ENCODE measurements around the gene ZNF532. TPM values are rescaled to one million over a fixed set of nuclear protein-coding genes. Genes with fewer than 3 reads are reported as not detected.
A peak's percentile ranks its signal among the peaks of the same experiment; 100 is the strongest.

The ZNF532 gene
- total and polyA plus RNA-seq, 8 donors, result 56.2 to 153 (median 142) TPM

DNA sequence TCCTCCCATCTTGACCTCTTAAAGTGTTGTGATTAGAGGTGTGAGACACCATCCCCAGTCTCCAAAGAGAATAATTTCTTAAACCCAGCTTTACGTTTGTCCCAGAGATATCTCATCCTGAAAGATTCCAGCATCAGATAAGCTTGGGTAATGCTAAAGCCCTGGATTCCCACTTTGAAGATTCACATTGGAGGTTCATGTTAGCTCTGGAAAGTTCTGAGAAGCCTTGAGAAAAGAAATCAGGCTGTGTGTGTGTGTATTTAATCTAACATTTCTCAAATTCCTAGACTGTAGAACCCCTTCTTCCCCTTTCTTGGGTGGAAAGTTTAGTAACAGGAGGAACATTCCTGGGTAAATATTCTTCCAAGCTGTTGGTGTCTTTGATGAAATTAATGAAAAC is 18.0 kb downstream of the ZNF532 start:
- TF ChIP-seq, protein P1, sequence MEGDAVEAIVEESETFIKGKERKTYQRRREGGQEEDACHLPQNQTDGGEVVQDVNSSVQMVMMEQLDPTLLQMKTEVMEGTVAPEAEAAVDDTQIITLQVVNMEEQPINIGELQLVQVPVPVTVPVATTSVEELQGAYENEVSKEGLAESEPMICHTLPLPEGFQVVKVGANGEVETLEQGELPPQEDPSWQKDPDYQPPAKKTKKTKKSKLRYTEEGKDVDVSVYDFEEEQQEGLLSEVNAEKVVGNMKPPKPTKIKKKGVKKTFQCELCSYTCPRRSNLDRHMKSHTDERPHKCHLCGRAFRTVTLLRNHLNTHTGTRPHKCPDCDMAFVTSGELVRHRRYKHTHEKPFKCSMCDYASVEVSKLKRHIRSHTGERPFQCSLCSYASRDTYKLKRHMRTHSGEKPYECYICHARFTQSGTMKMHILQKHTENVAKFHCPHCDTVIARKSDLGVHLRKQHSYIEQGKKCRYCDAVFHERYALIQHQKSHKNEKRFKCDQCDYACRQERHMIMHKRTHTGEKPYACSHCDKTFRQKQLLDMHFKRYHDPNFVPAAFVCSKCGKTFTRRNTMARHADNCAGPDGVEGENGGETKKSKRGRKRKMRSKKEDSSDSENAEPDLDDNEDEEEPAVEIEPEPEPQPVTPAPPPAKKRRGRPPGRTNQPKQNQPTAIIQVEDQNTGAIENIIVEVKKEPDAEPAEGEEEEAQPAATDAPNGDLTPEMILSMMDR (IDR thresholded peaks at IDR 0.05), result no peak
- Histone ChIP-seq H3K27me3 (no peaks in the 10 kb centered on the region), H3K9me3 (no peaks in the 10 kb centered on the region), H3K36me3 (peaks cover 0 to 11% of the 10 kb centered on the region in 2 donors), H3K27ac (no peak overlapping the region), H3K4me3 (no peak overlapping the region), H3K4me1 (peaks cover 0 to 14% of the 10 kb centered on the region in 2 donors)
- ATAC-seq (no peak), DNase-seq (no peak)
- intact Hi-C loops (cut with DNase I), result no loop called here

- Histone ChIP-seq H3K4me3 (no peak overlapping the region), H3K27ac (no peak overlapping the region), H3K36me3 (peaks cover 0 to under 1% of the 10 kb centered on the region in 2 donors), H3K27me3 (no peaks in the 10 kb centered on the region), H3K4me1 (peaks cover 0 to 21% of the 10 kb centered on the region in 2 donors), H3K9me3 (no peaks in the 10 kb centered on the region)
- TF ChIP-seq, protein P1 (IDR thresholded peaks at IDR 0.05), result no peak
- ATAC-seq (no peak), DNase-seq (no peak)
- intact Hi-C loops (cut with DNase I), result no loop called here
Measured at GRCh38 chr18:58884680-58885079, 20.0 kb downstream of the ZNF532 start.

GRCh38 chr18:58886431-58886830 is 21.8 kb downstream of the ZNF532 start:
- TF ChIP-seq, protein P1 (IDR thresholded peaks at IDR 0.05), result no peak
- H3K27ac ChIP-seq, result peak overlapping the region; percentile 47 to 65
- DNase-seq, result no peak

GRCh38 chr18:58886864-58887612 is 22.4 kb downstream of the ZNF532 start:
- Histone ChIP-seq H3K27ac (peak overlapping the region; percentile 47 to 65), H3K4me1 (peaks cover 8 to 21% of the 10 kb centered on the region in 2 donors), H3K27me3 (no peaks in the 10 kb centered on the region), H3K36me3 (no peaks in the 10 kb centered on the region), H3K4me3 (no peak overlapping the region), H3K9me3 (no peaks in the 10 kb centered on the region)
- DNase-seq (no peak), ATAC-seq (peak; percentile 24)
- intact Hi-C loops (cut with DNase I), result no loop called here
- TF ChIP-seq, protein P1 (IDR thresholded peaks at IDR 0.05), result no peak

More at GRCh38 chr18:58886431-58886830, 21.8 kb downstream of the ZNF532 start:
- intact Hi-C loops (cut with DNase I), result no loop called here
- no peaks in the 10 kb centered on the region for H3K9me3 ChIP-seq
- ATAC-seq, result no peak
- no peaks in the 10 kb centered on the region for H3K36me3 ChIP-seq
- no peaks in the 10 kb centered on the region for H3K27me3 ChIP-seq
- H3K4me1 ChIP-seq, result peaks cover 4 to 21% of the 10 kb centered on the region in 2 donors
- no peak overlapping the region for H3K4me3 ChIP-seq

DNA sequence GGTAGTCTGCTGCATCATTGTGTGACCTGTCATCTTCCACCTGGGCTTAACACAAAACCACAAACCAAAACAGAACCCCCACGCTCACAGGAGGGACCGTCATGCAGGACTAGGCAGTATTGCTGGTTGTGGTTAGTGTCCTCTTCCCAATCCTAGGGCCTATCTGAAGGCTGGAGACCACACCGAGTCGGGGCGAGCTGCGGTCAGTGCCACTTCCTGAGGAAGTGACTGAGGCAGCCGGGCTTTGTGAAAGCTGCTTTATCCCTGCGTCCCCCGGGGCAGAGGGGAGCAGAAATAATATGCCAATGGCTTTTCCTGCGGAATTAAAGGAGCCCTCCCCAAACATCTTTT is 22.9 kb downstream of the ZNF532 start:
- H3K9me3 ChIP-seq, result no peaks in the 10 kb centered on the region
- TF ChIP-seq, protein P1 (IDR thresholded peaks at IDR 0.05), result no peak
- ATAC-seq (peak; percentile 87), DNase-seq (peak in 2 of 4 donors; percentile 79 to 84)
- peaks cover 14 to 21% of the 10 kb centered on the region in 2 donors for H3K4me1 ChIP-seq
- H3K27me3 ChIP-seq, result no peaks in the 10 kb centered on the region
- H3K36me3 ChIP-seq, result no peaks in the 10 kb centered on the region
- H3K4me3 ChIP-seq, result no peak overlapping the region
- peak overlapping the region; percentile 47 to 65 for H3K27ac ChIP-seq
- intact Hi-C loops (cut with DNase I), result no loop called here

Measured in left lung (tissue), 10 donors.